HG03060 (cell line): Measurements from ENCODE around the gene PERP.
"Not testable (repeated sequence)": the region's sequence is repeated elsewhere in the genome, so short reads cannot be mapped to it uniquely, and the experiment has no call there.

ENCODE experiments used
- ATAC-seq: cut with Tn5 transposase; IDR thresholded peaks from one replicate; pipeline ENCODE4 v1.9.1; 2021; ENCODE audit warnings: low read depth, moderate number of reproducible peaks; ENCODE audit not compliant: unreplicated experiment

PERP gene

GRCh38 chr6:138105880-138106664 is 1.1 kb downstream of the PERP start:
- no peak for ATAC-seq

- no peak for ATAC-seq
These were observed 1.8 kb downstream of the PERP start for GRCh38 chr6:138105446-138105845.

- ATAC-seq, result no peak
These were observed 2.5 kb downstream of the PERP start for GRCh38 chr6:138104618-138105213.

- ATAC-seq, result no peak
These were observed 3.3 kb downstream of the PERP start for GRCh38 chr6:138103871-138104270.

GRCh38 chr6:138101946-138102731 is 5.1 kb downstream of the PERP start:
- no peak for ATAC-seq

- ATAC-seq, result no peak
These were observed 7.4 kb downstream of the PERP start for GRCh38 chr6:138099832-138100231.

- ATAC-seq, result no peak
These were observed 8.9 kb downstream of the PERP start for GRCh38 chr6:138098306-138098705.

- no peak for ATAC-seq
These were observed 13.0 kb downstream of the PERP start for GRCh38 chr6:138094260-138094659.

GRCh38 chr6:138093632-138094031 is 13.6 kb downstream of the PERP start:
- no peak for ATAC-seq

- no peak for ATAC-seq
These were observed 14.5 kb downstream of the PERP start for GRCh38 chr6:138092686-138093085.

- ATAC-seq, result no peak
These were observed 17.9 kb downstream of the PERP start for GRCh38 chr6:138089325-138089724.

- ATAC-seq, result no peak
These were observed 18.9 kb downstream of the PERP start for GRCh38 chr6:138088326-138088762.

GRCh38 chr6:138087593-138088325 is 19.5 kb downstream of the PERP start:
- ATAC-seq, result no peak

GRCh38 chr6:138086573-138087196 is 20.5 kb downstream of the PERP start:
- ATAC-seq, result no peak

GRCh38 chr6:138085839-138086222 is 21.4 kb downstream of the PERP start:
- no peak for ATAC-seq

- no peak for ATAC-seq
These were observed 22.0 kb downstream of the PERP start for GRCh38 chr6:138084904-138085838.

GRCh38 chr6:138082232-138082631 is 25.0 kb downstream of the PERP start:
- no peak for ATAC-seq

- ATAC-seq, result not testable (repeated sequence)
These were observed 27.7 kb downstream of the PERP start for GRCh38 chr6:138079556-138079955.

- no peak for ATAC-seq
These were observed 28.7 kb downstream of the PERP start for GRCh38 chr6:138078491-138078890.
